GM15510 (cell line): ENCODE results near the gene YTHDC1.

Experiments
- POLR2A ChIP-seq: IDR thresholded peaks from 3 replicates; pipeline ENCODE4 v1.6.1; 2011; ENCODE audit warnings: borderline replicate concordance; ENCODE audit not compliant: insufficient read length; ENCODE audit errors: extremely low read depth

The YTHDC1 gene

DNA sequence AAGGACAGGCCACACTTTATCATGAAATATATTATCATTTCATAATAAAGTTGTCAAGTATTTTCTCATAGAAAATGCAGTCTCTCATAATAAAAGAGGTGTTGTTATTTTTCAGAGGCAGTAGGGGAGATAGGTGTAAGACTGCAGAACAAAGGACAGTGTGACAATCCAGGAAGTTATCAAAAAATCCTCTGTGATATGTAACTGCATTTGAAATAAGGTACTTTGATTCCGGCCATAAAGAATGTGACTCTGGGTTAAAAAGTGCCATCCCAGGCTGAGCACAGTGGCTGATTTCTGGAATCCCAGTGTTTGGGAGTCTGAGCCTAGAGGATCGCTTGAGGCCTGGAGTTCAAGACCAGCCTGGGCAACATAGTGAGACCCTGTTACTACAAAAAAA lies 66.8 kb downstream of the YTHDC1 start:
- no peak for TF ChIP-seq POLR2A

DNA sequence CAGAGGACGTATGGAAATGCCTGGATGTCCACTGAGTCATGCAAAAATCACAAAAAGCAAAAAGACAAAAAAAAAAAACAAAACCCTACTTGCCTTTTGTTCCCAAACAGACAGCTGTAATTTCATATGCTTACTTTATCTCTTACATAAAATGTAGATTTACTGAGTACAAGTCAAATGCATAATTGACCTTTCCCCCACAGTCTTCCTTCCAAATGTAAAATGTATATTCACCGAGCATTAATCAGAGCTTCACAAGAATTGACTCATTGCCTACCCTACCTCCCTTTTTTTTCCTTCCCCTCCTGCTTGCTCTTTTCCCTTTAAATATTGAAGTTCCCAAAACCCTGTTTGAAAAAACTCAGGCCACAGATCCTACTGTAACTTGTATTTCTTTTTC lies 71.9 kb downstream of the YTHDC1 start:
- no peak for TF ChIP-seq POLR2A

DNA sequence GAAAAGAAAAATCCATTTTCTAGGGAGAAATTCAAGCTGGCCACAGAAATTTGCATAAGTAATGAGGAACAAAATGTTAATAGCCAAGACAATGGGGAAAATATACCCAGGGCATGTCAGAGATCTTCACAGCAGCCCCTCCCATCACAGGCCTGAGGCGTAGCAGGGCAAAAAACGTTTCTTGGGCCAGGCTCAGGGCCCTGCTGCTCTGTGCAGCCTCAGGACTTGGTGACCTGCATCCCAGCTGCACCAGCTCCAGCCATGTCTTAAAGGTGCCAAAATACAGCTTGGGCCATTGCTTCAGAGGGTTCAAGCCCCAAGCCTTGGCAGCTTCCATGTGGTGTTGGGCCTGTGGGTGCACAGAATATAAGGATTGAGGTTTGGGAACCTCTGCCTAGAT lies 72.3 kb downstream of the YTHDC1 start:
- TF ChIP-seq POLR2A = no peak

DNA sequence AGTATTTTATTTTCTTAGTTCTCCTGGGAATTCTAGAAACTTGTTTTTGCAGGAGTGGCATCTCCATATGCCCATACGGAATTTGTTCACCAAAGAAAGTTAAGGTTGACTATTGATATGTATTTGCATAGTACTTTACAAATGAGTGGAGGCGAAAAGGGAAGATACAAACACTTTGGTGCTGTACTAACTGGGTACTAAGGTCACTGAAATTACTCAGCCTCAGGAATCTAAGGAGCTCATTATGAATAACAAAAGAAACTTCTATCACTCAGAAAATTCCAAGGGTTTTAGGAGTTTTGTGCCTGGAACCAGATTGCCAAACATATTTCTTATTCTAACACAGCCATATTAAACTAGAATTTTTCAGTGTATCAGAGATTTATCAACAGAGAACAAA lies 77.0 kb downstream of the YTHDC1 start:
- no peak for TF ChIP-seq POLR2A

DNA sequence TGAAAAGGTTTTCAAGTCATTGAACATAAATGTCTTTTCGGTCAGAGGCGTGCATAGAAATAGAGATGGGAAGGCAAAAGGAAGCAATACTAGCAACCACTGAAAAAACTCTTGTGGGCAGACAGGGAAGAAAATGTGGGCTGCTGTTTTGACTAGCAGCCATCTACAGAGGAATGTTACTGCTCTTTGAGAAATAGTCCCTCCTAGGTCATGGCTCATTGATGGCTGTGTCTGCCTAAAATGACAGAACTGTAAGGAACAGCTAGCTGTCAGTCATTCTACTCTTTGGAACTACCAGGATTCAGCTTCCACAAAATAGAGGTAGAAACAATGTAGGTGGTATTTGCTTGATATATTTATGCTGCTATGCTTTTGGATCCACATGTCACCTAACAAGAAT lies 77.5 kb downstream of the YTHDC1 start:
- no peak for TF ChIP-seq POLR2A

DNA sequence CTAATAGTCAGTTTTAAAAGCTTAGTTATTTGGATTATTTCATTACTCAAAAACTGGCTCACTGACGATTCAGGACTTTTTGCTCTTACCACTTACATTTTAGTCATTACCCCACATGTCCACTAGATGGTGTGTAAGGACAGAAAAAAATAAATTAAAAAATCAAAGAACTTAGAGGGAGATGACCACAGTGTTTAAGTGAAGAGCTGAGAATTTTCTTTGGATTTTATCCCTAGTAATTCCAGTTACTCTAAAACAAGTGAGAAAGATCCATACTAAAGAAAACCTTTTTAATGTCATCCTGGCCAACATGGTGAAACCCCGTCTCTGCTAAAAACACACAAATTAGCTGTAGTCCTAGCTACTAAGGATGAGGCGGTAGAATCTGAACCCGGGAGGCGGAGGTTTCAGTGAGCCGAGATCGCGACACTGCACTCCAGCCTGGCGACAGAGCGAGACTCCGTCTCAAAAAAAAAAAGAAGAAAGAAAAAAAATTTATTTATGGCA lies 78.0 kb downstream of the YTHDC1 start:
- no peak for TF ChIP-seq POLR2A

DNA sequence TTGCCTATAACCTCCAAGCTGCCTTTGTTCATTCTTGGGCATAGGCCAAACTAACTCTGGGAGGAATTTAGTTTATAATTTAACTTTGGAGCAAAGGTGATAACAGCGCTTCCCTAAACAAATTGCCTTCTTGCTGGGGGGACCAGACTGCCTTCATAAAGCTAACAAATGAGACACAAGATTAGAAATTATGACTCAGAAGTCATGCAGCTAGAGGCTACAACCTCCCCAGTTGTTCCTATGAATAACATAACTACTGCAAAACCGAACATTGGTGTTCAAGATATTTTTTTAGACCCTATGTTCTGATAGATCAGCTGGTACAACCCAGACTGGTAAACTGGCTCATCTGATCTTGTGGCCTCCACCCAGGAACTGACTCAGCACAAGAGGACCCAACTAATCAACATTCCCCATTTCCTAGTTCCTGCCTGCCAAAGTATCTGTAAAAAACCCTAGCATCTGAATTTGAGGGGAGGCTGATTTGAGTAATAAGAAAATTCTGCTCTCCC lies 82.4 kb downstream of the YTHDC1 start:
- no peak for TF ChIP-seq POLR2A

DNA sequence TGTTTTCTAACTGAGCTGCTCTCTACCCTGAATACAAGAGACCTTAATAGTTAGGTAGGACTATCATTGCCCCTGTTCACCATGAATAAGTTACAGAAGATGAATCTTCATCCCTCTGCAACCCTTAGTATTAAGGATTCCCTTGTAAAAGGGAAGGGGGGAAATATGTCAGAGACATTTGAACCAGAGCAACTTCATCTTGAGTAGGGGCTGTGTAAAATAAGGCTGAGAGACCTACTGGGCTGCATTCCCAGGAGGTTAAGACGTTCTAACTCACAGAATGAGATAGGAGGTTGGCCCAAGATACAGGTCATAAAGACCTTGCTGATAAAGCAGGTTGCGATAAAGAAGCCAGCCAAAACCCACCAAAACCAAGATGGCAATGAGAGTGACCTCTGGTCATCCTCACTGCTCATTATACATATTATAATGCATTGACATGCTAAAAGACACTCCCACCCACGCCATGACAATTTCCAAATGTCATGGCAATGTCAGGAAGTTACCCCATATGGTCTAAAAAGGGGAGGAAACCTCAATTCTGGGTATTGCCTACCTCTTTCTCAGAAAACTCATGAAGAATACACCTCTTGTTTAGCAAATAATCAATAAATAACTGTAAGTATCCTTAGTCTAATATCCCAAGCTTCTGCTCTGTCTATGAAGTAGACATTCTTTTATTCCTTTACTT lies 84.9 kb downstream of the YTHDC1 start:
- no peak for TF ChIP-seq POLR2A
